Astrocyte (in vitro differentiated cells and primary cell): Measurements from ENCODE around the gene SPRED3.

ENCODE experiments used
- EZH2 ChIP-seq: IDR thresholded peaks from 2 replicates; pipeline ENCODE4 v1.6.1; 2012; ENCODE audit warnings: mild to moderate bottlenecking, low read length, inconsistent platforms; ENCODE audit not compliant: insufficient read depth
- TF ChIP-seq, protein P1 (sequence below): IDR thresholded peaks from 2 replicates; pipeline ENCODE4 v1.5.1; 2011; ENCODE audit warnings: low read depth, mild to moderate bottlenecking, inconsistent platforms, low read length, moderate library complexity; ENCODE audit not compliant: insufficient read depth

DNA sequence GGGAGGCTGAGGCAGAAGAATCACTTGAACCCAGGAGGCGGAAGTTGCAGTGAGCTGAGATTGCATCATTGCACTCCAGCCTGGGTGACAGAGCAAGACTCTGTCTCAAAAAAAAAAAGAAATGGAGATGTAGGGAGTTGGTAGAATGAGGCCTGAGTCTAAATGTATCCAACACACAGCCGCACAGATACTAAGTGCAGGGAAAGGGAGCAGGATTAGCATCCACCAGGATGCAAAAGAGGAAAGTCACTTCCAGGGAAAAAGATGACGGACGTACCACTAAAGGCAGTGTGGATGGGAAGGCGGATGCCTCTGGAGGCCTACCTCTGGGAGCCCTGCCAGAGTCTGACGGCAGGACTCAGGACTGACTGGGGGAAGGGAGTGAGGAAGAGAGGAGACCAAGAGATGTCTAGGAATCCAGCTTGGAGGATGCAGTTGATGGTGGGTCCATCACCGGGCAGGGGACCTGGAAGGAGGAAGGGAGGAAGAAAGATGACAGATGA, 21.2 kb downstream of the SPRED3 start:
- TF ChIP-seq, protein P1, sequence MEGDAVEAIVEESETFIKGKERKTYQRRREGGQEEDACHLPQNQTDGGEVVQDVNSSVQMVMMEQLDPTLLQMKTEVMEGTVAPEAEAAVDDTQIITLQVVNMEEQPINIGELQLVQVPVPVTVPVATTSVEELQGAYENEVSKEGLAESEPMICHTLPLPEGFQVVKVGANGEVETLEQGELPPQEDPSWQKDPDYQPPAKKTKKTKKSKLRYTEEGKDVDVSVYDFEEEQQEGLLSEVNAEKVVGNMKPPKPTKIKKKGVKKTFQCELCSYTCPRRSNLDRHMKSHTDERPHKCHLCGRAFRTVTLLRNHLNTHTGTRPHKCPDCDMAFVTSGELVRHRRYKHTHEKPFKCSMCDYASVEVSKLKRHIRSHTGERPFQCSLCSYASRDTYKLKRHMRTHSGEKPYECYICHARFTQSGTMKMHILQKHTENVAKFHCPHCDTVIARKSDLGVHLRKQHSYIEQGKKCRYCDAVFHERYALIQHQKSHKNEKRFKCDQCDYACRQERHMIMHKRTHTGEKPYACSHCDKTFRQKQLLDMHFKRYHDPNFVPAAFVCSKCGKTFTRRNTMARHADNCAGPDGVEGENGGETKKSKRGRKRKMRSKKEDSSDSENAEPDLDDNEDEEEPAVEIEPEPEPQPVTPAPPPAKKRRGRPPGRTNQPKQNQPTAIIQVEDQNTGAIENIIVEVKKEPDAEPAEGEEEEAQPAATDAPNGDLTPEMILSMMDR: no peak
- no peak for TF ChIP-seq EZH2
